Measurements from ENCODE around the gene ITPKC. TPM values are rescaled to one million over a fixed set of nuclear protein-coding genes. Genes with fewer than 3 reads are reported as not detected.
A peak's percentile ranks its signal among the peaks of the same experiment; 100 is the strongest.

The ITPKC gene
- total and polyA plus RNA-seq, 10 of the 15 experiments (the other 5 are each of a cell fraction or from before 2014, with no cell fraction given): 0.03 to 6.4 (median 3.5) TPM

DNA sequence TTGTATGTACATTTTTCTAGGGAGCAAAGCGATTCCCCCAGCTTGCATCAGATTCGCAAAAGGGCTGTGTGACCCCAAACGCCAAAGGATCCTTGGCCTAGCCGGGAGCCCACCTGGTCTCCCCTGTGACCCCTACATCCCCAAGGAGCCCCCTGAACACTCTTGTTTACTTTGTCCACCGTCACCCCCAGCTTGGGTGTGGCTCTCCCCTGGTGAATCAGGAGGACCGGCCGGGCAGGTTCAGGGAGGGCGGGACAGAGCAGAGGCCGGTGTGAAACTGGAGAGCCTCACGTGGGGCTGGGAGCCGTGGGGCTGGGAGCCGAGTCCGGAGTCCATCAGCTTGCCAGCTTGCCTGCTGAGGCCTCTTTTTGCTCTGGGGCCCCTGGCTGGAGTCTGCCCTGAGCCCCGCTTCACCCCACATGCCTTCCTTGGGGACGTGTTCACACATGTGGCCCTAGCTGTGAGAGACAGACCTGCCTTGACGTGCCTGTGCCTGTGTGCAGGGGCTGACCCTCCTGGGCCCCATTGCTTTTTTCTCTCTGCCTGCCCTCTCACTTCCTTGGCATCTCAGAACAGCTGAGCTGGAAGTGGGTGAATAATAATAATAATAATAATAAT lies 2.0 kb downstream of the ITPKC start:
- intact Hi-C loops (cut with micrococcal nuclease; ENCODE audit: unreplicated experiment) (no loop called here), in situ Hi-C loops (cut with MboI) (no loop called here)
- FAIRE-seq (no peak), DNase-seq (ENCODE audit: low read depth, low spot score) (peak; percentile 8), ATAC-seq (peak; percentile 33)
- Histone ChIP-seq H3K27me3 (replicated peaks in 1 of 2; ENCODE audit: control insufficient read depth in 2 of 2, insufficient read depth in 2 of 2, low read length in 1 of 2) (no peaks in the 10 kb centered on the region), H3K9me3 (replicated peaks; ENCODE audit: control insufficient read depth, insufficient read depth, low read length) (no peaks in the 10 kb centered on the region), H4K20me1 (ENCODE audit: control insufficient read depth, insufficient read depth) (no peaks in the 10 kb centered on the region), H3K4me2 (ENCODE audit: control insufficient read depth, insufficient read depth) (peak overlapping the region; percentile 97), H3K4me1 (ENCODE audit: control insufficient read depth, insufficient read depth, low read length) (peaks cover 18% of the 10 kb centered on the region), H3K36me3 (ENCODE audit: control insufficient read depth in 2 of 2, insufficient read depth in 2 of 2, low read length in 1 of 2) (no peaks in the 10 kb centered on the region; a peak in 1 of 4 replicates), H3K4me3 (peak overlapping the region; percentile 79), H3K9ac (ENCODE audit: control insufficient read depth, insufficient read depth, low read length) (peak overlapping the region; percentile 91), H2AFZ (ENCODE audit: control insufficient read depth, low read depth, low read length) (peak overlapping the region; percentile 62), H3K79me2 (ENCODE audit: control insufficient read depth, insufficient read depth, low read length) (peaks cover 43% of the 10 kb centered on the region), H3K27ac (ENCODE audit: control insufficient read depth, insufficient read depth) (peak overlapping the region; percentile 70)
- ChIA-PET CTCF (interaction anchor here (1.0 to 1.3 kb wide), 6 partner anchors 8 to 88 kb away, joined by 3 to 8 read pairs (median 4); no protein-coding TSS in a partner anchor), RAD21 (ENCODE audit: unreplicated experiment) (interaction anchor here (0.7 to 1.4 kb wide), 6 partner anchors 30 to 60 kb away, joined by 3 to 6 read pairs (median 4); partner anchors contain the start of genes ACTMAP, RAB4B and SNRPA), POLR2A (interaction anchor here (0.6 to 5.1 kb wide), 7 partner anchors 28 to 568 kb away, joined by 3 to 37 read pairs (median 7); partner anchors contain the start of genes ACTMAP, NUMBL, RAB4B and SNRPA), SMC1A (ENCODE audit: uncharacterized antibody, unreplicated experiment) (interaction anchor here (1.2 to 1.5 kb wide), 3 partner anchors 34 to 79 kb away, joined by 4 to 12 read pairs (median 5); partner anchors contain the start of genes EGLN2 and RAB4B)
- 3% methylated on average over 16 of the region's 16 CpGs for WGBS (ENCODE audit: insufficient coverage, insufficient replicate concordance, low lambda C conversion rate, missing lambda C conversion rate)
- BruUV-seq (replicated peaks): no TSS peak
- peak; percentile 51; the same call in 1 of the 2 replicates for TF ChIP-seq MXI1 (IDR thresholded peaks at IDR 0.05; ENCODE audit: low read depth, low read length)
- TF ChIP-seq, protein P1, sequence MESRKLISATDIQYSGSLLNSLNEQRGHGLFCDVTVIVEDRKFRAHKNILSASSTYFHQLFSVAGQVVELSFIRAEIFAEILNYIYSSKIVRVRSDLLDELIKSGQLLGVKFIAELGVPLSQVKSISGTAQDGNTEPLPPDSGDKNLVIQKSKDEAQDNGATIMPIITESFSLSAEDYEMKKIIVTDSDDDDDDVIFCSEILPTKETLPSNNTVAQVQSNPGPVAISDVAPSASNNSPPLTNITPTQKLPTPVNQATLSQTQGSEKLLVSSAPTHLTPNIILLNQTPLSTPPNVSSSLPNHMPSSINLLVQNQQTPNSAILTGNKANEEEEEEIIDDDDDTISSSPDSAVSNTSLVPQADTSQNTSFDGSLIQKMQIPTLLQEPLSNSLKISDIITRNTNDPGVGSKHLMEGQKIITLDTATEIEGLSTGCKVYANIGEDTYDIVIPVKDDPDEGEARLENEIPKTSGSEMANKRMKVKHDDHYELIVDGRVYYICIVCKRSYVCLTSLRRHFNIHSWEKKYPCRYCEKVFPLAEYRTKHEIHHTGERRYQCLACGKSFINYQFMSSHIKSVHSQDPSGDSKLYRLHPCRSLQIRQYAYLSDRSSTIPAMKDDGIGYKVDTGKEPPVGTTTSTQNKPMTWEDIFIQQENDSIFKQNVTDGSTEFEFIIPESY (IDR thresholded peaks at IDR 0.05): no peak
- TF ChIP-seq, protein P2, sequence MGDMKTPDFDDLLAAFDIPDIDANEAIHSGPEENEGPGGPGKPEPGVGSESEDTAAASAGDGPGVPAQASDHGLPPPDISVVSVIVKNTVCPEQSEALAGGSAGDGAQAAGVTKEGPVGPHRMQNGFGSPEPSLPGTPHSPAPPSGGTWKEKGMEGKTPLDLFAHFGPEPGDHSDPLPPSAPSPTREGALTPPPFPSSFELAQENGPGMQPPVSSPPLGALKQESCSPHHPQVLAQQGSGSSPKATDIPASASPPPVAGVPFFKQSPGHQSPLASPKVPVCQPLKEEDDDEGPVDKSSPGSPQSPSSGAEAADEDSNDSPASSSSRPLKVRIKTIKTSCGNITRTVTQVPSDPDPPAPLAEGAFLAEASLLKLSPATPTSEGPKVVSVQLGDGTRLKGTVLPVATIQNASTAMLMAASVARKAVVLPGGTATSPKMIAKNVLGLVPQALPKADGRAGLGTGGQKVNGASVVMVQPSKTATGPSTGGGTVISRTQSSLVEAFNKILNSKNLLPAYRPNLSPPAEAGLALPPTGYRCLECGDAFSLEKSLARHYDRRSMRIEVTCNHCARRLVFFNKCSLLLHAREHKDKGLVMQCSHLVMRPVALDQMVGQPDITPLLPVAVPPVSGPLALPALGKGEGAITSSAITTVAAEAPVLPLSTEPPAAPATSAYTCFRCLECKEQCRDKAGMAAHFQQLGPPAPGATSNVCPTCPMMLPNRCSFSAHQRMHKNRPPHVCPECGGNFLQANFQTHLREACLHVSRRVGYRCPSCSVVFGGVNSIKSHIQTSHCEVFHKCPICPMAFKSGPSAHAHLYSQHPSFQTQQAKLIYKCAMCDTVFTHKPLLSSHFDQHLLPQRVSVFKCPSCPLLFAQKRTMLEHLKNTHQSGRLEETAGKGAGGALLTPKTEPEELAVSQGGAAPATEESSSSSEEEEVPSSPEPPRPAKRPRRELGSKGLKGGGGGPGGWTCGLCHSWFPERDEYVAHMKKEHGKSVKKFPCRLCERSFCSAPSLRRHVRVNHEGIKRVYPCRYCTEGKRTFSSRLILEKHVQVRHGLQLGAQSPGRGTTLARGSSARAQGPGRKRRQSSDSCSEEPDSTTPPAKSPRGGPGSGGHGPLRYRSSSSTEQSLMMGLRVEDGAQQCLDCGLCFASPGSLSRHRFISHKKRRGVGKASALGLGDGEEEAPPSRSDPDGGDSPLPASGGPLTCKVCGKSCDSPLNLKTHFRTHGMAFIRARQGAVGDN (IDR thresholded peaks at IDR 0.05): peak; percentile 42; the same call in 1 of the 2 replicates
- no peak for TF ChIP-seq BACH1 (IDR thresholded peaks at IDR 0.05; ENCODE audit: borderline replicate concordance)
- peak; percentile 57 for TF ChIP-seq IKZF1 (conservative IDR thresholded peaks at IDR 0.05)
- TF ChIP-seq, protein P3, sequence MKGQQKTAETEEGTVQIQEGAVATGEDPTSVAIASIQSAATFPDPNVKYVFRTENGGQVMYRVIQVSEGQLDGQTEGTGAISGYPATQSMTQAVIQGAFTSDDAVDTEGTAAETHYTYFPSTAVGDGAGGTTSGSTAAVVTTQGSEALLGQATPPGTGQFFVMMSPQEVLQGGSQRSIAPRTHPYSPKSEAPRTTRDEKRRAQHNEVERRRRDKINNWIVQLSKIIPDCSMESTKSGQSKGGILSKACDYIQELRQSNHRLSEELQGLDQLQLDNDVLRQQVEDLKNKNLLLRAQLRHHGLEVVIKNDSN (IDR thresholded peaks at IDR 0.05; ENCODE audit: borderline replicate concordance, extremely low read length, insufficient read depth, low read depth, low read length): no peak
- TF ChIP-seq FOXK2 (IDR thresholded peaks at IDR 0.05): no peak
- TF ChIP-seq RB1 (IDR thresholded peaks at IDR 0.05; ENCODE audit: borderline replicate concordance): no peak
- TF ChIP-seq POLR2AphosphoS5 (IDR thresholded peaks at IDR 0.05; ENCODE audit: low read length): no peak; the same call in 1 of the 2 replicates
- no peak for TF ChIP-seq SPI1 (IDR thresholded peaks at IDR 0.05; ENCODE audit: borderline replicate concordance, insufficient read depth, low read depth, low read length)
- TF ChIP-seq PML (IDR thresholded peaks at IDR 0.05; ENCODE audit: low read length): no peak
- TF ChIP-seq ZNF217 (IDR thresholded peaks at IDR 0.05): no peak
- peak in 1 of 2 experiments; percentile 66; a peak in 2 of 4 replicates for TF ChIP-seq BHLHE40 (IDR thresholded peaks at IDR 0.05; ENCODE audit: borderline replicate concordance in 1 of 2, low read depth in 2 of 2, low read length in 1 of 2)
- TF ChIP-seq PAX8 (IDR thresholded peaks at IDR 0.05): no peak

All from GM12878 (cell line).